Measurements from ENCODE around the gene RPS21.

RPS21 gene

DNA sequence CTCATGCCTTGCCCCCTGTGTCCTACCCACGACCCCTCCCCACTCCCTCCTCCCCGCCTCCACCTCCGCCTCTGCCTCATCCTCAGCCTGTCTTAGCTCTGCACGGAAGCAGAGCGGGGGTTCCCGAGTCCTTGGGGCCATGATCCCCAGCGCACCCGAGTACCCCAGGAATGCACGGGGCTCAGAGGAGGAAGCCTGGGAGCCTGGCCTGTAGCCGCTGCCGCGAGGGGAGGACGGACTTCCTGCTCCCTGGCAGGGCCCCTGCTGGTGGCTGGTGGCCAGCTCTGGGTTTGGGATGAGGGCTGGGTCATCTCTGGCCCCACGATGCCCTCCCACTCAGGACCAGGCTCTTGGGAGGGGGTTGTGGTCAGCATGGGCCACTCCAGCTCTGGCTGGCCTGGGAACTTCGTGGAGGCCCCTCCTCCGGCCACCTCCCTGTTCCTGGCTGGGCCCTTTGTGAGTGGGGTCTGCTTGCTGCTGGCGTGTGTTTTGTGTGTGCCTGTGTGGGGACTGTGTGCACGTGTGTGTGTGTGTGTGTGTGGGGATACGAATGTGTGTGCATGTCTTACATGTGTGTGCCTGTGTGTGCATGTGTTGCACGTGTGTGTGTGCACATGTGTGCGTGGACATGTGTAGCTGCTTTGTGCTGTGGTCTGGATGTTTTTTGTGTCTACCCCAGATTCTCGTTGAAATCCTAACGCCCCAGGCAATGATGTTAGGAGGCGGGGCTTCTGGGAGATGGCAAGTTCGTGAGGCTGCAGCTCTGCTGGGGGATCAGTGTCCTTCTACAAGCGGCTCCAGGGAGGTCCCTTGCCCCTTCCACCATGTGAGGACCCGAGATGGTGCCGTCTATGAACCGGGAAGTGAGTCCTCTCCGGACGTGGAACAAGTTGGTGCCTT, 41.7 kb downstream of the RPS21 start:
- DNase-seq = no peak

DNA sequence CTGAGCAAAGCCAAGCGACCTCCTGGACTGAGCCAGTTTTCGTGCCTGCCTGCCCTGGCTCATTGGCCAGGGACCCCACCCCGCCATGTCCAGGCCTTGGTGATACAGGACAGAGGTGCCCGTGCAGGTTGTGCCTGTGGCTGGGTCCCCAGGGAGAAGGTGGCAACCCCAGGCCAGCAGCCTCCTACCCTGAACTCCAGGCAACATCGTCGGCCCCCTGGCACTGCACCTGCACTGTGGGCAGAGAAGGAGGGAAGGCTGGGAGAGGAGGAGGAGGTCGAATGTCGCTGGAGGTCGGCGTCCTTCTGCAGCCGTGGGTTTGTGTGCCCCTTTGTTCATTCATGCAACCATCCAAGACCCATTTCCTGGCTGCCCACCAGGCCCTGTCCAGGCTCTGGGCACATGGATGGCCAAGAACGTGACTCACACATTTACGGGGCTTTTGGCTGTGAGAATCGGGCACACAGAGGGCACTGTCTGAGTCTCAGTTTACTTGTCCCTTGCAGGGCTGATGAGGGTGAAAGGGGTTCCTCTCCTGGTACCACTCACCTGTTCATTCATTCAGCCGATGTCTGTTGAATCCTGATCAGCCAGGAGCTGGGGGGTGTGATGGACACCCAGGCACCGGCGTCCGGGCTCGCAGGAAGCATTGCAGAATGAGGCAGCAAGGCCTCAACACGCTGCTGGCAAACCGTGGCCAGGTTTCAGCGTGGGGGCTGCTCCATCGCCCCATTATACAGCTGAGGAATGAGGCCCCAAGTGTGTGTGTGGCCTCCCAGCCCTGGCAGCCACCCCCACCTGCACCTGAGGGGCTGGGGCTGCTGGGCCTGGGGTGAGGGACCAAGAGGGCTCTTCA, 42.8 kb downstream of the RPS21 start:
- DNase-seq = no peak

DNA sequence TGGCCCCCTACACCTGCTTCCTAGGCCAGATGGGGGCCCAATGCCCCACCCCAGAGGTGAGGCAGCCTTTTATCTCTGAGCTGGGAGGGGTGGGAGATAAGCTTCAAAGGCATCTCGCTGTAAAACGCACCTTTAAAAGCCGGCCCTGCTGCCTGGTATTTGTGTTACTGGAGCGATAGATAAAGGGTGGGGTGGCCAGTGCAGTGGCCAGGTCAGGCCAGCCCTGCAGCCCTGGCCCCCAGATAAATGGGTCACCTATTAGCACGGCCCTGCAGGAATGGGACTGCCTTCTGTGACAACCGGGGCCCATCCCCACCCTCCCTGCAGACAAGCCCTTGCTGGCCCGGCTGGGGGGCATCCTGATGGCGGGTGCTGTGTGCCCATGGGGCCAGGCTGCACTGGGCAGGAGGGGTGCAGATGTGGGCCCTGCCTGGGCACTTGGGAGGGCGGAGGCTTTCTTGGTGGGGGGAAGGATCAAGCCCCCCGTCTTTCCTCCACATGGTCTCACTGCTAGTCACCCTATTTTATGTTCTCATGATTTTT, 43.5 kb downstream of the RPS21 start:
- no peak for DNase-seq

DNA sequence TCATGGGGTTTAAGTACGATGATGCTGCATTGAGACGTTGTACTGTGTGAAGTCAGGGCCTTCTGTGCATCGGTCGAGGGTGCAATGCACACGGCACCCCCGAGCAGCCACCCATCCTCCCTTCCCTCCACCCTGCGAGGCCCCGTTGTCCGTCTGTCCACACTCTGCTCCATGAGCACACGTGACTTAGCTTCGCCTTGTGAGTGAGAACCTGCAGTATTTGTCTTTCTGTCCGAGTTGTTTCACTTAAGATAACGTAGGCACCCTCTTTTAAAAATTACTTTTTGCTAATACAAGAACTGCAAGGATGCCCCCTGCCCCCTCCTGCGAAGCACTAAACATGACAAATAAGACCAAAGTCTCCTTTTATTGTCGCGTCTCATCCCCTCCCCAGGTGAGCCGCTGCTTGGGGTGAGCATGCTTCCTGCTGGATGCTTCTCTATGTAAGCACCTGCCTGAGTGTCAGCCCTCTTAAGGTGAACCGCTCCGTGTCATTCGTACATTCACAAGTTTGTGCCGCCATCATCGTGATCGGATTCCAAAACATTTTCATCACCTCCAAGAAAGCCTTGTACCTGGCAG, 44.1 kb downstream of the RPS21 start:
- DNase-seq = no peak

DNA sequence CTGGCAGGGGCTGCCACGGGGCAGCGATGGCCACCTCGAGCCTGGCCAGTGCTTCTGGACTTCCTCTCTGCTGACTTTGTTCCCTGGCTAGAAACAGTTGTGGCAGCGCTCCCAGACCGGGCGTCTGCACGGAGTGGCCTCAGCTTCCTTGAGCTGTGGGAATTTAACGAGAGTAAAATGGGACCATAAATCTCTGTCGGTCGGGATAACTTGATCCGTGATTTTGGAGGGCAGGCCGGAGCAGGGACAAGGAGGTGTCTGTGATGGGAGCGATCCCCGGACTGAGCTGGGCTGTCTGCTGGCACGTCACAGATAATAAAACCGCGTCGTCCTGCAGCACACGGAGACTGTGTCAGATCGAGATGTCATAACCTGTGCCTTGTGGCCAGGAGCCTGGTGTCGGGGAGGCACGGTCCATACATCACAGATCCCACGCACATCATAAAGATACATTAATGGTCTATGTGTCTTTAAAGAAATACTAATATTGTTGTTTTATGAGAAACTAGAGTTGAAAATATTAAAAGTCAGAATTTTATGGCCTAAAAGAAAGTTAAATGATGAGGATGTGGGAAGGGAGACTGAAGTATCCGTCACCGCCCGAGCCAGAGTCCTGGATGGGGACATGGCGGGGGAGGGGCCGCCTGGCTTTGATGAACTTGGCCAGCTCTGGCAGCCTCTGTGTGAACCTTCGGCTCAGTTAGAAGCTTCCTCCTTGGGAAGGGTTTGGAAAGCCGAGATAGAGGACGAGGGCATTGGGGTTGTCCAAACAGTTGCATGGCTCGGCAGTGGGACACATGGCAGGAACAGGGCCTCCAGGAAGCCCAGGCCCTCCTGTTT, 47.0 kb downstream of the RPS21 start:
- no peak for DNase-seq

DNA sequence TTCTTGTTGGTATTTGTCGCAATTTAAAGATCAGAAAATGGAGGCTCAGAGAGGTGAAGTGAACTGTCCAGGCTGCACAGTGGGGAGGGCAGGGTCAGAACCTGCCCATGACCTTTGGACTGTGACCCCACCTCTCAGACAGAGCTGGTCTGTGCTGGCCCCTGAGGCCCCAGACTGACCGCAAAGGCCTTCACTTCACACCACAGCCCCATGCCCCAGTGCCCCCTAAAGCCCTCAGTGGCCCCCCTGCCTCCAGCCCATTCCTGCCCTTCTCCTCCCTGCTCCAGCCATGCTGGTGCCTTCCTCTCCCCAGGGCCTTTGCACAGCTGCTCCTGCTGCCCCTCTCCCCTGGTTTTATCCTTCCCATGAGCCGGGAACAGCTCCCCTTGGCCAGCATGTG, 49.8 kb downstream of the RPS21 start:
- DNase-seq = no peak

DNA sequence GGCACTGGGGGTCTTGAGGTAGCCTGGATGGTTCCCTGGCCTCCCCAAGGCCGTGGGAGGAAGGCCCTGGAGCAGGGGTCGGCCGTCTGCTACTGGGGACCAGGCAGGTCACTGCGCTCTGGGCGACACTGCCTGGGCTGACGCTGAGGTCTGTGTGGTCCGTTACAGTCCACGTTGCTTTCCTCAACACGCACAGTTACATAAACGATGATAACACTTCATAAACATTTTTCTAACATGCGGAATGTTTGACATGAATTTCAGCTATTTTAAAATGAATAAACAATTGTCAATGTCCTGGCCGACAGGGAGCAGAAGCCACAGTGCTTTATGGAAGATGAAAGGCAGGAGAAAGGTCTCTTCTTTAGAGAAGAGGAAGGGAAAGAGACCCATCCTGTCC, 50.6 kb downstream of the RPS21 start:
- DNase-seq = no peak

DNA sequence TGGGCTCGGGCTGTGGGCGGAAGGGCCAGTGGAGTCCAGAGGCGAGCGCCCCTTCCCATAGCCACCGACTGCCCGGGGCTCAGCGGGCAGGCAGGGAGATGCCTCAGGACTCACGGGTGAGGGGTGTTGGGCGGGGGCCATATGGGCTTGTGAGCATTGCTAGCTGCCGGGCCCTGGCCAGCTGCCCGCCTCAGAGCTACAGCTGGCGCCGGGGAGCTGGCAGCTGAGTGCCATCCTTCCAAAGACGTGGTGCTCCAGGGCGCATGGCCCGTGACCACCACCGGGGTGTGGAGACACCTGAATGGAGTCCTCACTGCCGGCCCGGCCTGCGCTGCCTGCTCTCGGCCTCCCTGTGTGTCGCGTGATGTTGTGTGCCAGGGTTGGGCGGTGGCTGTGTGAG, 51.0 kb downstream of the RPS21 start:
- peak; percentile 44 for DNase-seq
